ENCODE results near the gene NSMF.
"Not testable (repeated sequence)": the region's sequence is repeated elsewhere in the genome, so short reads cannot be mapped to it uniquely, and the experiment has no call there.

NSMF gene

DNA sequence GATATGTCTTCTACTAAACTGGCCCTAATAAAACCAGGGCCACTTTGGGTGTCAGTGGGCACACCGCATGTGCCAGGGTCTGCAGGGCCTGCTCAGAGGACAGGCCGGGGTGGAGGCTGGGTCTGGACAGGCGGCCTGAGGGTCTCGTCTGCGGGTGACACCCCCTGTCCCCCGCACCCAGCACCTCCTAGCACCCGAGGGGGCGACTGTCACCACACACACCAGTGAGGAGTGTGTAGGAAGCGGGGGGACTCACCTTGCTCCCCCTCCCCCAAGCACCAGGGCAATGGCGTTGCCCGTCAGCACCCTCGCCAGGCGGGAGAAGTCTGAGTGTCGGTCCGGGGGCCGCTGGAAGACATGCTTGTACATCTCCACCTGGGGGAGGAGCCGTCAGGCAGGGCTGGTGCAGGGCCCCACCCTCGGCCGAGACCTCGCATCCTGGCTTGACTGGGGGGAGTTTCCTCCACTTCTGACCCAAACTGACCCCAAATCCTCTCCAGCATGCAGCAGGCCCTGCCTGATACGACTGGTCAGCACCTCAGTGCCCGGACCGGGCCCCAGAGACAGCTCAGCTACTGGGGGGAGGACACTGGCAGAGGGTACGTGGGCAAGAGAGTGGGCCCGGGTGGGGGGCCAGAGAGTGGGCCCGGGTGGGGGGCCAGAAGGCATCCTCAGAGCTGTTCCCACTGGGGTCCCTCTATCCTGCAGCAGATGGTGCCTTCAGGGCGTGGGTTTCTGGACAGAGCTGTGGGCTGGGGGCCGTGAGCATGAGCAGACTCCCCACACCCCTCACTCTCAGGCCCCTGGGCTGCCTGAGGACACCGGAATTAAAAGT, 18.9 kb upstream of the NSMF start:
- DNase-seq (ENCODE audit: low read depth in 2 of 3, low spot score in 2 of 3), result no peak

- DNase-seq (ENCODE audit: low read depth in 2 of 3, low spot score in 2 of 3), result no peak
Measured at GRCh38 chr9:137476856-137477255, 17.7 kb upstream of the NSMF start.

DNA sequence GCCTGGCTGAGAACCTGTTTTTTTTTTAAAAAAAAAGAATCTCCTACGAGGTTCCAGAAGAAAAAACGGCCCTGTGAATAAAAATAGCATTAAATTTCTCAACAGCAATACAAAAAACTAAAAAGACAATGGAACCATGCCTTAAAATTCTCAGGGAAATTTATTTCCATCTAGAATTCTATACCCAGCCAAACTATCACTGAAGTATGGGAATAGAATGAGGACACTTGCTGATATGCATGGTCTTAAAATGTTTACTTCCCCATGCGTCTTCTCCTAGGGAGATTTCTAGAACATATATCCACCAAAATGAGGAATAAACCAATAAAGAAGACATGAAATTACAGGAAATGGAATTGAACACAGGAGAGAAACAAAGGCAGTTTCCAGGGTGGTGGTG, 16.5 kb upstream of the NSMF start:
- no peak for DNase-seq (ENCODE audit: low read depth in 2 of 3, low spot score in 2 of 3)

GRCh38 chr9:137474271-137474670, 15.1 kb upstream of the NSMF start:
- DNase-seq (ENCODE audit: low read depth in 2 of 3, low spot score in 2 of 3), result no peak

GRCh38 chr9:137470785-137471184, 11.7 kb upstream of the NSMF start:
- no peak for DNase-seq (ENCODE audit: low read depth in 2 of 3, low spot score in 2 of 3)

GRCh38 chr9:137467896-137468295, 8.8 kb upstream of the NSMF start:
- no peak for DNase-seq (ENCODE audit: low read depth in 2 of 3, low spot score in 2 of 3)

DNA sequence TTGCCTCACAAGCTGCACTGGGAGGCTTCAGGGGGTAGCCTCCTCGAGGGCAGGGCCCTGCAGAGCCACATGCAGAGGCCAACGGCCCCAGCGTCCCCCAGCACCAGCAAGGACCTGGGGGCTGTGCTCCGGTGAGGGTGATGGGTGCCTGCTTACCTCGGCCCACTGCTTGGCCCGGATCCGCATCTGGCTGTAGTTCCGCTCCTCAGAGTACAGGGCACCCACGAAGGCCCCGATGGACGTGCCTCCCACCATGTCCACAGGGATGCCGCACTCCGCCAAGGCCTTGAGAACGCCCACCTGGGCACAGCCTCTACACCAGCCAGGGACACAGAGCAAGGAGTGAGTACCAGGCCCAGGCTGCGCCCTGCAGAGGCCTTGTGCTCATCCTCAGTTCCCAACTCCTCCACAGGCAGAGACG, 8.0 kb upstream of the NSMF start:
- DNase-seq (ENCODE audit: low read depth in 2 of 3, low spot score in 2 of 3), result no peak

- not testable (repeated sequence) for DNase-seq (ENCODE audit: low read depth in 2 of 3, low spot score in 2 of 3)
Measured at GRCh38 chr9:137466389-137467085, 7.4 kb upstream of the NSMF start.

DNA sequence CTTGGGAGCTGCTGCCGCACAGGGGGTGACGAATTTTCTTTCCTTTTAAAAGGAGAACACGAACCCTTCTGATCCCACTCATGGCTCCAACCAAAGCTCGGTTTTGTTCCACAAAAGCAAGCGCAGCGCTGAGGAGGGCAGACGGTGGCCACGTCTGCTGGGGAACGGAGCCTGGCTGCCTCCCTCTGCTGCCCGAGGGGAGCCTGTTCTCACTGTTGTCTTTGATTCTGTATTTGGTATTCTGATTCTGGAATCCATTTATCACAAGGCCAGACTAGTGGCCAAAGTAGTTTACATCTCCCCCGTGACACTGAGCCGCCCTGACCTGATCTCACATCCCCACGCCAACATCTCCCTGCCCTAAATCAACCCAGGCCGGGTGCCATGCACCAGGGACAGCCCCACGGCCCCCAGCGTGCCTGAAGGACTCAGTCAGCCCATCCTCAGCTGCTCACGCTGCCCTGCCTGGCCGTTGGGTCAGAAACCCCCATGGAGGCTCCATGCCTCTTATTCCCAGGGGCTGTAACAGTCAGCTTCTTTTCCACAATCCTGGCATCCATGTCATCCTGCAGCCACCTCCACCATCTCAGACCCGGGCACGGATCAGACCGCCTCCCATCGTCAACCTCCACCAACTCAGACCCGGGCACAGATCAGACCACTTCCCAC, 6.7 kb upstream of the NSMF start:
- no peak for DNase-seq (ENCODE audit: low read depth in 2 of 3, low spot score in 2 of 3)

GRCh38 chr9:137465000-137465719, 6.0 kb upstream of the NSMF start:
- DNase-seq (ENCODE audit: low read depth in 2 of 3, low spot score in 2 of 3), result no peak

- DNase-seq (ENCODE audit: low read depth in 2 of 3, low spot score in 2 of 3), result no peak
Measured at GRCh38 chr9:137464291-137464999, 5.3 kb upstream of the NSMF start.

DNA sequence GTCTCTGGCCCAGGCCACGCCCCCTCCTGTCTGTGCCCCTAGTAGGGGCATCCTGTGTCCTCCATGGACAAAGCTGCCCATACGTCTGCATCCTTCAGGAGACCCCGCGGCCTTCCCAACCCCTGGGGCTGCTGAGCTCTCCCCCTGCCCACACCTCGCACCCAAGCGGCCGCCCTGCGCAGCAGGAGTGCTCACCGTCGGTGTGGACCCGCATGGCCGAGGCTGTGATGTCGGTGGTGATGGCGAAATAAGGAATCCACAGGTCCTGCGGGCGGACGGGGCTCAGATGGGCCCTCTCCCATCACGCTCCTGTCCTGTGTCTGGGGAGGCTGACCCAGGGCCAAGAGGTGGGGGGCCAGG, 4.8 kb upstream of the NSMF start:
- no peak for DNase-seq (ENCODE audit: low read depth in 2 of 3, low spot score in 2 of 3)

DNA sequence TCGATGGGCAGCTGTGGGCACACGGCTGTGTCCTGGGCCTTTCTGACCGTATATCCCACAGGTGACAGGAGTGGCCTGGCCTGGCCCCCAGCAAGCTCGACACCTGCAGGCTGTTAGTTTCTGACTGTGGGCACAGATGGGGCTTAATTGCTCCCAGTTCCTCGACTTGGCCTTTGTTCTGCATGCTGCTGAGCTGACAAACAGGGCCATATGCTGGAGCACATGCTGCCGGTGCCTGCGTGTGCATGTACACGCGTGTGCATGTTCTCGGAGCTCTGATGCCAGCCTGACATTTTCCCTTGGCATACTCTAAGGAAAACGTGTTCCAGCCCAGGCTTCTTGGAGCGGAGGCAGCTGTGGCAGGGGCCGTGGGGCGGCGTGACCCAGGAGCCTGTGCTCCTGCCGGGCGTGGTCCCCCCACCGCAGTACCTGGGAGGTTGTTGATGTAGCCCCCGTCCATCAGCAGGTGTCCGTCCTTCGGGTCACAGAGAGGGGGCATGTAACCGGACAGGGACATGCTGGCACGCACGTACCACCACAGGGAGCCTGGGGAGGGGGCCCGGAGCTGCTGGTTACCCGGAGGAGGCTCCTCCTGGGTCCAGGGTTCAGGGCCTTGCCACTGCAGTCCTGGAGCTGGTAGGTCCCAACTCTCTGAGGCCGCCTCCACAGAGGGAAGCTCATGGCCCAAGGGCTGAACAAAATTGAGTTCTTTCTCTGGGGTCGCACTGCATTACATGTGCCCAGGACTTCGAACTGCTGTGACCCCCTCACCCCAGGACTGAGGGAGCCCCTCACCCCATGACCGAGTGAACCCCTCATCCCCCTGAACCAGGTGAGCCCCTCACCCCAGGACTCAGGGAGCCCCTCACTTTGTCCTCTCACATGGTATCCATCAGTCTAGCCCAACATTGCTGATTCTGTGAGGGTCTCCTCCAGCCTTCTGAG, 4.1 kb upstream of the NSMF start:
- DNase-seq (ENCODE audit: low read depth in 2 of 3, low spot score in 2 of 3), result no peak

- no peak for DNase-seq (ENCODE audit: low read depth in 2 of 3, low spot score in 2 of 3)
Measured at GRCh38 chr9:137462396-137462985, 3.4 kb upstream of the NSMF start.

DNA sequence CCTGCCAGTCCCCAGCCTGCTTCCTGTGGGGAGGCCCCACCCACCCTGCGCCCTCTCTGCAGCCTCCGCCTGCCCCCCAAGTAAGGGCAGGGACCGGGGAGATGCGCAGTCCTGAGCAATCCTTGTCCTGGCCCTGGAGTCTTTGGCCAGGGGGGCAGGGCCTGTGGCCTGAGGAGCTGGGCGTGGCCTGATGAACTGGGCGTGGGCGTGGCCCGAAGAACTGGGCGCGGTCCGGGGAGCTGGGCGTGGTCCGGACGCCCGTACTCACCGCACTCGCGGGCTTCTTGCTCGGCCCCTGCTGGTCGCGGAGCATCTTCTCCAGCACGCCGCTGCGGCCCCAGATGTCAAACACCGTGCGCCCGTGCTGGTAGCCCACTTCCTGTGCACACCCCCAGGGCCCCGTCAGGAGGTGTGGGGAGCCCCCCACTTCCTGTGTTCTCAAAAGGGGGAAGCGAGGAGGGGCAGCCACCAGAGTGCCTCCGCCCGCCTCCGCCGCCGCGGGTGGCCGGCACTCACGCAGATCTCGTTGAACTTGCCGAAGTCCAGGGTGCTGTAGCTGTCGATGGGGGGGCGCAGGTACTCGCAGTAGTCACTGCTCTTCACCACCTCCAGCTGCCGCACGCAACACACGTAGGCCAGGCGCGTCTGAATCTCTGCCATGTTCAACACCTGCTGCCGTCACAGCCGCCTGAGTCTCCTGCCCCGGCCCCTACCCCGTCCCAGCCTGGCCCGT, 2.7 kb upstream of the NSMF start:
- peak; percentile 77 to 81 (median 80) for DNase-seq (ENCODE audit: low read depth in 2 of 3, low spot score in 2 of 3)

DNA sequence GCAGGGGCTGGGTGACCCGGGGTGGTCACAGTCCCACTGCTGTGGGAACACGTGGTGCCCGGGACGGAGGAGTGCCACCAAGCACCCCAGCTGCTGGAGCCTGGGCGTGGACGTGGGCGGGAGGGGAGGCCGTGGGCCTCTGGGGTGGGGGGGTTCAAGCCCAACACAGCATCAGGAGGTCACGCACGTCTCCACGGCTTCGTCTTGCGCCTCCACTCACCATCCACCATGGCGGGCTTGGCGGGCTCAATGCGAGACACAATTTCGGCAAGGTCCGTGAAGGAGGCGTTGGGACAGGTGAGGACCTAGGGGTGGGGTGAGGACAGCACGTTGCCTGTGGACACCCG, 2.2 kb upstream of the NSMF start:
- DNase-seq (ENCODE audit: low read depth in 2 of 3, low spot score in 2 of 3), result no peak

- DNase-seq (ENCODE audit: low read depth in 2 of 3, low spot score in 2 of 3), result no peak
Measured at GRCh38 chr9:137460363-137461315, 1.5 kb upstream of the NSMF start.
